BJ (cell line): ENCODE measurements around the gene ACOXL. TPM values are rescaled to one million over a fixed set of nuclear protein-coding genes. Genes with fewer than 3 reads are reported as not detected.
A peak's percentile ranks its signal among the peaks of the same experiment; 100 is the strongest.

Experiments used
- CTCF ChIA-PET: fragments of 350-600 bp; formaldehyde crosslinking; extraction: SDS; loops from one replicate; lab custom pipeline; 2021; ENCODE audit warnings: antibody characterized with exemption, inconsistent platforms; lab: Yijun Ruan, JAX
- POLR2A ChIA-PET: fragments of 300-600 bp; sonication (Branson Sonifier 250); formaldehyde crosslinking; extraction: SDS; loops from one replicate; lab custom pipeline; 2021; ENCODE audit warnings: antibody characterized with exemption; lab: Charles Lee
- DNase-seq: peaks from one replicate; pipeline ENCODE4 v3.0.0-alpha.2; 2011; ENCODE audit warnings: low read depth
- H3K27me3 ChIP-seq: 2 replicates; pipeline ENCODE4 v1.6.0; 2011; ENCODE audit warnings: low read length; ENCODE audit not compliant: control insufficient read depth, insufficient read depth
- H3K36me3 ChIP-seq: 2 replicates; pipeline ENCODE4 v1.5.1; 2011; ENCODE audit warnings: low read length; ENCODE audit not compliant: control insufficient read depth, insufficient read depth
- H3K4me3 ChIP-seq: 2 replicates; pipeline ENCODE4 v1.5.1; 2011; ENCODE audit warnings: low read depth, mild to moderate bottlenecking, control low read depth, low read length
- polyA plus RNA-seq: library from polyadenylated mRNA; depleted of rRNA; stranded (reverse); fragments of >200 nt; gene quantifications from 2 replicates; pipeline ENCODE4 v1.2.3, GENCODE V29; 2011
- TF ChIP-seq, protein P1 (sequence below): IDR thresholded peaks from 2 replicates; pipeline ENCODE4 v1.5.1; 2011; ENCODE audit warnings: low read depth, mild to moderate bottlenecking, control low read depth, inconsistent platforms, low read length, moderate library complexity; ENCODE audit not compliant: insufficient read depth

The ACOXL gene
- polyA plus RNA-seq, 1 experiment, result not detected

DNA sequence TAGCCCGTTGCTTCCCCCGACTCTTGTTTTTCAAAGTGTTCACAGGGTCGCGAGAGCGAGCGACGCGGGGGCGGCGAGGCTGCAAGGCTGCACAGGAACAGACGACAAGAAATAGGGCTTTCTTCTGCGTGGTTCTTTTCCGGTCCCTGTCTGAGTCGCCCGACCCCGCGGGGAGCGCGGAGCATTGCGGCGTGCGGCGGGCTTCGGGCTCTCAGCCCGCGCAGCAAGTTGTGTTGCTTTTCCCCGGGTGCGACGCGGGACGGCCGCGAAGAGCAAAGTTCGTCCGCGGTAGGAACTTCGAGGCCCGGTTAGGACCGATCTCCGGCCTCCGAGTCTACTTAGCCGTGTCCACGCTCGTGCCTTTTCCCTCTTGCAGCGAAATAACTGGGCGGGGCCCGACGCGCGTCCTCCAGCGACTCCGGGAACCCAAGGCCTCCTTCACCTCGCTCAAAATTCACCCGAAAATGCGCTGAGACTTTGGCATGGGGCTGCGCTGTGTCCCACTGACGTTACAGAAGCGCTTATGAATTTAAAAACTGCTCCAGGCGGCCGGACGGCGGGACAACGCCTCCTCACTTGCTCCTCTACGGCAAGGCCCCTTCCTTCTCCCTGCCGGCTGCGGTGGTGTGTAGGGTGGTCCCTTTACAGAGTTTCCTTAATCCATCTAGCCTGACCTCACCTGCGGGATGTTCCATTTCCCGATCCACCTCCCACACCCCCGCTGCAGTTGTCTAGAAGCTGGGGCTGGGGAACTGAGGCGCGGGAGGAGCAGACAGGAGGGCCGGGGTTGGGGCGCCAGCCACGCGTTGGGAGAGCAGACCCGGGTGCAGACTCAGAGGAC is 386.8 kb downstream of the ACOXL start:
- ChIA-PET CTCF (no interaction called here), POLR2A (no interaction called here)
- H3K27me3 ChIP-seq, result peaks cover 9% of the 10 kb centered on the region
- no peak overlapping the region for H3K4me3 ChIP-seq
- TF ChIP-seq, protein P1, sequence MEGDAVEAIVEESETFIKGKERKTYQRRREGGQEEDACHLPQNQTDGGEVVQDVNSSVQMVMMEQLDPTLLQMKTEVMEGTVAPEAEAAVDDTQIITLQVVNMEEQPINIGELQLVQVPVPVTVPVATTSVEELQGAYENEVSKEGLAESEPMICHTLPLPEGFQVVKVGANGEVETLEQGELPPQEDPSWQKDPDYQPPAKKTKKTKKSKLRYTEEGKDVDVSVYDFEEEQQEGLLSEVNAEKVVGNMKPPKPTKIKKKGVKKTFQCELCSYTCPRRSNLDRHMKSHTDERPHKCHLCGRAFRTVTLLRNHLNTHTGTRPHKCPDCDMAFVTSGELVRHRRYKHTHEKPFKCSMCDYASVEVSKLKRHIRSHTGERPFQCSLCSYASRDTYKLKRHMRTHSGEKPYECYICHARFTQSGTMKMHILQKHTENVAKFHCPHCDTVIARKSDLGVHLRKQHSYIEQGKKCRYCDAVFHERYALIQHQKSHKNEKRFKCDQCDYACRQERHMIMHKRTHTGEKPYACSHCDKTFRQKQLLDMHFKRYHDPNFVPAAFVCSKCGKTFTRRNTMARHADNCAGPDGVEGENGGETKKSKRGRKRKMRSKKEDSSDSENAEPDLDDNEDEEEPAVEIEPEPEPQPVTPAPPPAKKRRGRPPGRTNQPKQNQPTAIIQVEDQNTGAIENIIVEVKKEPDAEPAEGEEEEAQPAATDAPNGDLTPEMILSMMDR, result no peak
- H3K36me3 ChIP-seq, result no peaks in the 10 kb centered on the region
- DNase-seq, result no peak

DNA sequence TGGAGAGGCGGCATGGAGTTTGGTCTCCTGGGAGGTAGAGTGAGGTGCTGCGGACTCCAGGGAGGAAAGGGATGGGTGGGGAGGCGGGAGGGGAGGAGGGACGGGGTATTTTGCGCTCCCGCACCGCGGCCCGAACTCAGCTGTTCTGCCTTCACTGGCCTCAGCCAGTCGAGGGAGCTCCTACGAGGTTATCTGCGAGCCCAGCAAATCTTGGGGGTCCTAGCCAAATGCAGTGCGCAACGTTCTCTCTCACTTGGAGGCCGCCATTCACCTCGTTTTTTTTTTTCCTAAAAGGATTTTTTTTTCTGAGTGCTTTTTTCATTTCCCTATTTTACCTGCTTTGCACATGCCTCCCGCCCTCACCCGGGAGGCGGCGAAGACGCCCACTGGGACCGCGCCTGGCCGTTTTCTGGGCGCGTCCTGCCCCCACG is 387.5 kb downstream of the ACOXL start:
- TF ChIP-seq, protein P1, result no peak
- CTCF ChIA-PET, result interaction anchor here (1.1 kb wide), 1 partner anchor 542 kb away, joined by 3 read pairs; no protein-coding TSS in a partner anchor
- no peak for DNase-seq
- POLR2A ChIA-PET, result no interaction called here
- Histone ChIP-seq H3K4me3 (peak overlapping the region; percentile 49), H3K27me3 (peaks cover 4% of the 10 kb centered on the region; the same call in 1 of the 2 replicates), H3K36me3 (no peaks in the 10 kb centered on the region)

DNA sequence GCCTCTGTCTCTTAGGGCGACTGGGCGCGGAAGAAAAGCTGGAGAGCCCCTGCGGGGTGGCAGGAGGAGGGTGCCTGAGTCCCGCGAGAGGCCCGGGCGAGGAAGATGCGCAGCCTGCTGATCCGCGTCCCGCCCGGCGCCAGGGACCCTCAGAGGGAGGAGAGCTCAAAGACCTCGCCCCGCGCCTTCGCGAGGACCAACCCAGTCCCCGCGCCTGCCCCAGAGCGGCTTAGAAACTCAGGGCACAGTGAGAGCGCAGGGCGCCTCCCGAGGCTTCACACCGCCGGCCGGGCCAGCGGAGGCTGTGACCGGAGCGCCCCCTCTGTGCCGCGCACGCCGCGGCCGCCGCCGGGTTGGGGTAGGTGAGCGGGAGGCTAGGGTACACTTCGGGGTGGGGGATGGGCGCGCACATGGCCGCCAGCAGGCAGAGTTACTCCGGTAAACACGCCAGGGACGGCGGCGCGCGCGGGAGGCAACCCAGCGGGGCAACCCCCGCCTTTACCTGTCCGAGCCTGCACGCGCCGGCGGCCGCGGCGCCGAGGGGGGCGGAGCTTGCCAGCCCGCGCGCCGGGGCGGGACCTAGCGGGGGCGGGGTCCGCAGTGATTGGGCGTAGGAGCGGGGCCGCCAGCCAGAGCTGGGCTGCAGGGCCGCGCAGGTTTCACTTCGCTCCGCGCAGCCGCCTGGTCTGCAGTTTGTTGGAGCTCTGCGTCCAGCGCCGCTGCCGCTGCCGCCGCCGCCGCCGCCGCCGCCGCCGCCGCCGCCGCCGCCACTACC is 388.1 kb downstream of the ACOXL start, which contains the start of gene BCL2L11:
TSS of gene BCL2L11 (plus strand) at position 662 of the 775 bp plus-strand sequence. CDS start 2,832 bp downstream, outside the sequence.
- Histone ChIP-seq H3K27me3 (peaks cover 3% of the 10 kb centered on the region; the same call in 1 of the 2 replicates), H3K36me3 (no peaks in the 10 kb centered on the region), H3K4me3 (peak within 1 kb of the TSS; percentile 91)
- TF ChIP-seq, protein P1, result peak; percentile 13; the same call in 1 of the 2 replicates
- ChIA-PET POLR2A (no interaction called here), CTCF (interaction anchor here (0.6 to 1.6 kb wide), 5 partner anchors 13 to 542 kb away, joined by 3 read pairs; no protein-coding TSS in a partner anchor)
- peak; percentile 28 for DNase-seq

DNA sequence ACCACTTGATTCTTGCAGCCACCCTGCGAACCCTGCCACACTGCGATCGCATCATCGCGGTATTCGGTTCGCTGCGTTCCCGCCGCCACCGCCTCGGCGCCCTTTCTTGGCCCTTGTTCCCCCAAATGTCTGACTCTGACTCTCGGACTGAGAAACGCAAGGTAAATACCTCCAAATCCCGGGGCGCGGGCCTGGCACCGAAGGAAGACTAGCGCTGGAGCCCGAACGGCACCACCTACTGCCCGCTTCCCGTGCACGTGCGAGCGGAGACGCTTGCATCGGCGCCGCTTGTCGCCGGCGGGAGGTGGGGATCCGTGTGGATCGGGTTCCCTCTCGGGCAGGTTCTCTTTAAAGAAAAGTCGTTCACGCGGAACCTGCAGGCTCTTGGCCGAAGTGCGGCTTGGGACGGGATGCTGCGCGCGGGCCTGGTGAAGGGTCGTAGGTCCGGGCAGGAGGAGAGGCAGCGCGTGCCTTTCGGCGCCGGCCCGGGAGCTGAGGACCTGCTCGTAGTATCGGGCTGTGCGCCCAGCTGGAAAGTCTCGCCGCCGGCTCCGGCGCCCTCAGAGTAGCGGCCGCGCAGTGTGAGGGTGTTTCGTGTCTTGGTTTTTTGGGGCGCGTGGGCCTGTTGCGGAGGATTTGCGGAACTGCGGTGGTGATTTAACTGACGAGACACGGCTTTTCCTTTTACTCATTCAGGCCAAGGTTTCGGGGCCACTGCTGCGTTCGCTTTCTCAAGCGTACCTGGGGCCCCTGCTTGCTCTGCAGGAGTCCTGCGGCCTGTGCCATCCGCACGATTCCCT is 388.9 kb downstream of the ACOXL start:
- peak overlapping the region; percentile 91 for H3K4me3 ChIP-seq
- CTCF ChIA-PET, result interaction anchor here (0.6 to 1.6 kb wide), 5 partner anchors 12 to 541 kb away, joined by 3 read pairs; no protein-coding TSS in a partner anchor
- H3K36me3 ChIP-seq, result no peaks in the 10 kb centered on the region
- TF ChIP-seq, protein P1, result 0 out of 2 replicates have a peak, but pooled peaks have one; percentile 9
- no peak for DNase-seq
- POLR2A ChIA-PET, result no interaction called here
- H3K27me3 ChIP-seq, result peaks cover 1% of the 10 kb centered on the region; the same call in 1 of the 2 replicates
